HG02870 (cell line): Measurements from ENCODE around the gene UBL3.

ENCODE experiments used
- ATAC-seq: cut with Tn5 transposase; IDR thresholded peaks from one replicate; pipeline ENCODE4 v1.9.1; 2021; ENCODE audit warnings: mild to moderate bottlenecking, moderate library complexity; ENCODE audit not compliant: unreplicated experiment

The UBL3 gene

DNA sequence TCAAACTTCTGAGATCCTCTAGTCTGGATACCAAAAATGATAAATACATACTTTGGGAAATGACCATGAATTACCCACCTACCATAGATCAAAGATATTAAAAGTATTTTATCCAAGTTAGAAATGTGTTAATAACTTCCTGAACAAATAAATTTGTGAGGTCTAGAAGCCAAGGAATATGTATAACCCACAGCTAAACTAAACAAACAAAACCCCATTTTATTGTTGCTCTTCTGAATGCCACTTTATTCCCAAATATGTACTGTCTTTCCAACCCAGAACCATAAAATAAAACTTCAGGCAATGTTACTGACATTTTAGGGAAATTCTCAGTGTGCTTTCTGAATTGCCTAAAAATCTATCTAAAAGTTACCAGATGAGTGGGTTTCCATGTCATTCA lies 35.1 kb downstream of the UBL3 start:
- no peak for ATAC-seq

DNA sequence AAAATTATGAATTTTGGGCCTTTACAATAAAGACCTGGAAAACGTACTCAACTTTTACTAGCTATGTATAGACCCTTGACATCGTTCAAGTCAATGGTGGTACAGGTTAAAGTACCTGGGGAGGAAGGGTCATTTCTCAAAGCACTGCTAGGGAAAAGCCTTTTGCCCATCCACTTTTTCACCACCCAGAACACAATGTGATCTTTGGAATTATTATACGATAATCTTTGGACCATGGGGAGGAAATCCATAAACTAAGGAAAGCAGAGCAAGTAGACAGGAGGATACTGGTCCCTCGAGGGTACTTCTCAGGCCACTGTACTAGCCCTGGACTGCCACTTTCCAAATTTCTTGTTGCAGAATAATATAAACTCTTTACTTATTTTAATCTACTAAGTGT lies 39.5 kb downstream of the UBL3 start:
- no peak for ATAC-seq

DNA sequence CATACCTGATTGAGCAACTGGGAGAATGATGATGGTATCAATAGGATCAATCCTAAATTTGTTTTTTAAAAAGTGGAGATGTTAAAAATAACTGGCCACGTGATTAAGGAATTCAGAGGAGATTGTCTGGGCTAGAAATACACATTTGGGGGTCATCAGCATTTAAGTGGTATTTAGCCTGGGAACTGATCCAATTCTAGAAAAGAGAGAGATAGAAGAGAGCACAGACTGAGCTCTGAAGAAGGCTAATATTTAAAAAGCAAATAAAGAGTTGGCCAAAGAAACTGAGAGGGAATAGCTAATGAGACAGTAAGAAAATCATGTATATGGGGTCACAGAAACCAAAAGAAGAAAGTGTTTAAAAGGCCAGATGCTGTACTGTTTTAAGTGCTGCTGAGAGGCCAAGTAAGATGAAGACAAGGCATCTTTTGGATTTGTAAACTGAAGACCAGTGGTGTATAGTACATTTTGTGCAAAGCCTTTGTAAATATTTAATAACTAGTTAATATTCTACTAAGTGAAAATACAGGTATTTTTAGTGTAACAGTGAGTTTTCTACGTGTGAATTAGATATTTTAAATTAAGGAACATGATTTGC lies 40.2 kb downstream of the UBL3 start:
- ATAC-seq: no peak

- ATAC-seq: no peak
Observed at GRCh38 chr13:29808264-29808663, 42.2 kb downstream of the UBL3 start.

GRCh38 chr13:29805994-29806979 lies 44.1 kb downstream of the UBL3 start:
- no peak for ATAC-seq

DNA sequence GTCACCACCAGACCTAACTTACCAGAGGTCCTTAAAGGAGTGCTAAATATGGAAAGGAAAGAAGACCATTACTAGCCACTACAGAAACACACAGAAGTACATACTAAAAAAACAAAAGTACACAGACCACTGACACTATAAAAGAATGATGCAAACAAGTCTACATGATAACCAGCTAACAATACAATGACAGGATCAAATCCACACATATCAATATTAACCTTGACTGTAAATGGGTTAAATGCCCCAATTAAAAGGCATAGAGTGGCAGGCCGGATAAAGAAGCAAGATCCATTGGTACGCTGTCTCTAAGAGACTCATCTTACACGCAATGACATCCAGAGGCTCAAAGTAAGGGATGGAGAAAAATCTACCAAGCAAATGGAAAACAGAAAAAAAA lies 47.2 kb downstream of the UBL3 start:
- ATAC-seq: no peak

DNA sequence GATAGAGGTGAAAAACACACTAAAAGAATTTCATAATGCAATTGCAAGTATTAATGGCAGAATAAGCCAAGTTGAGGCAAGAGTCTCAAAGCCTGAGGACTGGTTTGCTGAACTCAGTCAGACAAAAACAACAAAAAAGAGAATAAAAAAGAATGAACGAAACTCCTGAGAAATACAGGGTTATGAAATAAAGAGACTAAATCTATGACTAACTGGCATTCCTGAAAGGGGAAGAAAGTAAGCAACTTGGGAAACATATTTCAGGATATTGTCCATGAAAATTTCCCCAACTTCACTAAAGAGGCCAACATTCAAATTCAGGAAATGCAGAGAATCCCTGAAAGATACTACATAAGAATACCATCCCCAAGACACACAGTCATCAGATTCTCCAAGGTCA lies 47.8 kb downstream of the UBL3 start:
- ATAC-seq: no peak

DNA sequence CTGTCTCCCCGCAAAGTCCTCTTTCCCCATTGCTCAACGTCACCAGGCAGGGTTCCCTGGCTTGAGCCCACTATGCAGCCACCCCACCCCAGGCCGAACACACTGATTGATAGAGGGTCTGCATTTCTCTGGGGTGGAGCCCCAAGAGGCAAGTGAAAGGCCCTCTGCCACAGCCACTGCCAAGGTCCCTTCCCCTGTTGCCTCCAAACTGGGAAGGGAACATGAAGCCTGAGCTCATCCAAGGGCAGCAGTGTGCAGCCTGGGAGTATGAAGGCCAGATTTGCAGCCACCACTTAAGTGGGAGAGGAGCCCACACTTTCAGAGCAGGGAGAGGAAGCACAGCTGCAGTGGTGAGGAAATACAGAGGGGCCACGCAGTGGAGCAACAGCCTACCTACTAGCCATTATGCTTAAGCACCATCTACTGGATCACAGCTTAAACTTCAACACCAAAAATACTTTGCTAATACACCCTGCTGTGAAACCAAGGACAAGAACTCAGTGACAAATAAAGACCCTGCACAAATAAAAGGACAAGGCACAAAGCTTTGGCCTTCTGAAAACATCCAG lies 48.6 kb downstream of the UBL3 start:
- no peak for ATAC-seq

DNA sequence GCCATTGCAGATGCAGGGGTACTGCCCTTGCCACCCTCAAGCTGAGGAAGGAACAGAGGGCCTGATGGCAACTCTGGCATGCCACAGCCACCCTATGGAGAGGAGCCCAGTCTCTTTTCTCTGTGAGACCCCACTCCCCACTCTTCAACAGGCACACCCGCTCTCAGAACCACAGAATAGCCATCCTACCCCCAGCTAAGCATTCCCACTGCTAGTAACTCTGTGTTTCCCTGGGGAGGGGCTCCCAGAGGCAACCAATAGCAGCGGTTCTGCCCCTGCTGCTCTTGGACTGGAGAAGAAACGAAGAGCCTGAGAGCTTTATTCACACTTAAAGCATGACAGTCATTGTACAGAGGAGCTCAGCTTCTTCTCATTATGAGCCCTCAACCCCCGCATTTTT lies 49.3 kb downstream of the UBL3 start:
- ATAC-seq: no peak

- no peak for ATAC-seq
Observed at GRCh38 chr13:29800687-29801086, 49.7 kb downstream of the UBL3 start.

DNA sequence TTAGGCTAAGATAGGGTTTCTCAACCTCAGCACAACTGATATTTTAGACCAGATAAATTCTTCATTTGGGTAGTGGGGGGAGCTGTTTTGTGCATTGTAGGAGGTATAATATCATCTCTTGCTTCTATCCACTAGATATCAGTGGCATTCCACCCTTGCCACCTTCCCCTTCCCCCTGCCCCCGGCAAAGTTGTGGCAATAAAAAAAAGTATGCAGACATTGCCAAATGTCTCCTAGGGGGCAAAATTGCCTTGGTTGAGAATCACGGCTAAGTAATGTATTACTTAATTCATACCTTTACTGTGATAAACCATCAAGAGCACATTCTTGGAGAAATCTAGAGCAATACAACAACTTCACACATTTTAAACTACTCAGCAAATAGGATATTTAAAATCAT lies 51.4 kb downstream of the UBL3 start:
- ATAC-seq: no peak

DNA sequence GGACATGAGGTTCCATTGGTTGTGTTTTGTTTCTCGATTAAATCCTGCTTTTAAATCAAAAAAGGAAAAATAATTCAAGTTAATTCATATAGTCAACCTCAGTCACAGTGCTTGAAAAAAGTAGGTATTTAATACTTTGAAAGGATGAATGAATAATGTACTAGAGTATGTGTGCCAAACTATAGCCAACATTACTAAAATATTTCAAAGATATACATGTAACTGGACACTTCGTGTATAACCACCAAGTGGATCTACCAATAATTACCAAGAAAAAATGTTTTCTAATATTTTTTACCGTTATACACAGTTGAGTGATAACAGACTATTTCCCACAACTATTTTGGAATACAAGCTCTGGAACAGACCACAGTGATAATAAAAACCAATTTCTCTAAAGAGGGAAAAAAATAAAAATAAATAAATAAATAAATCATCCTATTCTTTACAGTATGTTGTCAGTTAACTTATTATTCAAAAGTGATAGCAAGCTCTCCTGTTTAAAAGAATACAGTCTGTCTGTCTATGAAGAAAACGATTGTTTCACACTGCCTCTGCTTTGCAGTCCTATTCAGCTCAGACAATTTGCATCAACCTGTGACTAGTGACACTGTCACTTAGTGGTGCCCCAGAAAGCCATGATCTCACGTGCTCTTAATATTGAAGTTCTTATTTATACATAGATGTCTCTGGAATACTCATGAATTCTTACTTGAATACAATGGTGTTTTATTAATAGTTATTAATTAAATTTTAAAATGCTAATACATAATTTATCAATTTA lies 58.2 kb downstream of the UBL3 start:
- no peak for ATAC-seq

DNA sequence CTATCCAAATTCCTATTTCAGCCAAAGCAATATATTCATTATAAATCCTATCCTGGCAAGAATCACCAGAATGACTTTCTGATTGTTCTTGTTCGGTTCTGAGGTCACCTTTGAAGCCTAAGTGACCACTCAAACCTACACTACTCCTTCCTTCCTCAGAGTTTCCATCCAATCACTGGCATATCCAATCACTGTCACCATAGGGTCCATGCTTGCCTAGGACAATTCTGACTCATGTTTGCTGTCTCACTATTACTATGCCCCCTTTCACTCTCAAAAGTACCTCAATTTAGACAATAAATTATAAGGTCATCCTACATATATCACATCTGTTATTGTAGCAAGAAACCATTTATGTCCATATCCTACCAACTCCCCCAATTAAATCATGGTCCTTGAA lies 58.9 kb downstream of the UBL3 start:
- ATAC-seq: peak; percentile 48

- no peak for ATAC-seq
Observed at GRCh38 chr13:29786698-29787097, 63.7 kb downstream of the UBL3 start.

DNA sequence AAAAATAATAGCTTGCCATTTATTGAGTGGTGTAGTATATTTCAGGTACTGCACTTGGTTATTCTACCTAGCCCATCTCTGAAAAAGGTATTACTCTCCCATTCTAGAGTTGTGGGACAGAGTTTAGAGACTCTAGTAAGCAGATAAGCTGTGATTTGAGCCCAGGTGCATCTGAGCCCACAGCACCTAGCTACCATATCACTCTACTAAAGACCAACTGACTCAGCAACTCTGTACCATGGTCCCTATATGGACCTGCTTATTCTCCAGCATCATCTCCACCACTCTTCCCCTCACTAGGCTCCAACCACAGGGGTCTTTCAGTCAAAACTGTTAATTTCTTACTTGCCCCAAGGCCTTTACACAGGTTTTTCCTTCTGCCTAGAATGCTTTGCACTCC lies 64.4 kb downstream of the UBL3 start:
- no peak for ATAC-seq

DNA sequence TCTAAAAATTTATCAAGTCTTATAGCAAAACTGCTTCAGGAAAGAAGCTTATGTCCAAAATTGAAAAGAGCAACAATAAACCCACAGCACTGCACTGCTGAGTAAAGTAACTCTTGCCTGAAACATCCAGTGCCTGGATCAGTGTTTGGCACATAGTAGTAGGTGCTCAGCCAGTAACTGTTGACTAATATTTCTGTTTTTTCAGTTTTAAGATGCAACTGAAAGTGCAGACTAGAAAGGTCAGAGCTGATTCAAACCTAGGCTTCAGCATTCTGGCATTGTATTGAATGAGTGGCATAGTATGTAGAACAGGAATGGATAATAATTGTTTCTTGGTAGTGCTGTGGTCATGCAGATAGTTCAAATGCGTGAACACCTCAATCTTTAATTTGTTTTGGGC lies 67.6 kb downstream of the UBL3 start:
- ATAC-seq: no peak

GRCh38 chr13:29774830-29775229 lies 75.6 kb downstream of the UBL3 start:
- ATAC-seq: no peak

- no peak for ATAC-seq
Observed at GRCh38 chr13:29771247-29771646, 79.2 kb downstream of the UBL3 start.

GRCh38 chr13:29767006-29767405 lies 83.4 kb downstream of the UBL3 start:
- no peak for ATAC-seq

- ATAC-seq: no peak
Observed at GRCh38 chr13:29763436-29764180, 86.8 kb downstream of the UBL3 start.

GRCh38 chr13:29761815-29762214 lies 88.6 kb downstream of the UBL3 start:
- ATAC-seq: no peak
